ENCODE data around the gene OR7G1.
A peak's percentile ranks its signal among the peaks of the same experiment; 100 is the strongest.

Gene OR7G1, protein sequence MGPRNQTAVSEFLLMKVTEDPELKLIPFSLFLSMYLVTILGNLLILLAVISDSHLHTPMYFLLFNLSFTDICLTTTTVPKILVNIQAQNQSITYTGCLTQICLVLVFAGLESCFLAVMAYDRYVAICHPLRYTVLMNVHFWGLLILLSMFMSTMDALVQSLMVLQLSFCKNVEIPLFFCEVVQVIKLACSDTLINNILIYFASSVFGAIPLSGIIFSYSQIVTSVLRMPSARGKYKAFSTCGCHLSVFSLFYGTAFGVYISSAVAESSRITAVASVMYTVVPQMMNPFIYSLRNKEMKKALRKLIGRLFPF

DNA sequence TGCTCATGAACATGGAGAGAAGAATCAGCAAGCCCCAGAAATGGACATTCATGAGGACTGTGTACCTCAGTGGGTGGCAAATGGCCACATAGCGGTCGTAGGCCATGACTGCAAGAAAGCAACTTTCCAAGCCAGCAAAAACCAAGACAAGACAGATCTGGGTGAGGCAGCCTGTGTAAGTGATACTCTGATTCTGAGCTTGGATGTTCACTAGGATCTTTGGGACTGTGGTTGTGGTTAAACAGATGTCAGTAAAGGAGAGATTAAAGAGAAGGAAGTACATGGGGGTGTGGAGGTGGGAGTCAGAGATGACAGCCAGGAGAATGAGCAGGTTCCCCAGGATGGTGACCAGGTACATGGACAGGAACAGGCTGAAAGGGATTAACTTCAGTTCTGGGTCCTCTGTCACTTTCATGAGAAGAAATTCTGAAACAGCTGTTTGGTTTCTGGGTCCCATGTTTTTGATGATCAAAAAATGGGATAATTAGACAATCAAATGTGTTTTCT lies at the start of gene OR7G1:
TSS of gene OR7G1 (minus strand) at position 457 of the 507 bp plus-strand sequence. CDS start at position 457, 0 bp downstream.
- DNase-seq (ENCODE audit: low spot score) = no peak

DNA sequence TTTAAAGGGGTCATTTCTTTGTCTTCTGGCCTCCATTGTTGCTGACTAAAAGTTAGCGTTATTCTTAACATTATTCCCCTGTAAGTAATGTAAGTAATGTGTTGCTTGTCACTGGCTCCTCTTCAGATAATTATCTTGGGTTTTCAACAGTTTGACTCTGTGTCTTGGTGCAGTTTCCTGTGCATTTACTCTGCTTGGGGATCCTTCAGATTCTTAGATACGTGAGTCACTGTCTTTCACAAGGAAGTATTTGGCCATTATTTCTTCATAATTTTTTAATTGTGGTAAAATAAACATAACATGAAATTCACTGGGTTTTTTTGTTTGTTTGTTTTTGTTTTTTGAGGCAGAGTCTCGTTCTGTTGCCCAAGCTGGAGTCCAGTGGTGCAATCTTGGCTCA lies 49.7 kb upstream of the OR7G1 start:
- no peak for DNase-seq (ENCODE audit: low spot score)

DNA sequence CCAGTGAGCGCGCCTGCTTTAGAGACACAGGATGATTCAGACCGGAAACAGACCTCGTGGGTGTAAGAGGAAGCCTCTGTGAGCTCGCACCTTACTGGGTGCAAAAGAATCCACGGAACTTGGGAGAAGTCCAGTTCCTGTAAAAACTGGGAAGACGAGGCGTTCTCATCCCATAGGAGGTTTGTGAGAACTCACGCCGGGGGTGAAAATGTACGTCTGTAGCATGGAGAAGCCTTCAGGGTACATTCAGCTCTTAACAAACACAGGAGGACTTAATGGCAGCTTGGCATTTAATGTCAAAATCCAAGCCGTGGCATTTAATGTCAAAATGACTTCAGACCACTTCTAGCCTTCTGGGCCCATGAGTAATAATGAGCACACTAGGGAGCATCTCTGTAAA lies 45.9 kb upstream of the OR7G1 start:
- DNase-seq (ENCODE audit: low spot score) = no peak

DNA sequence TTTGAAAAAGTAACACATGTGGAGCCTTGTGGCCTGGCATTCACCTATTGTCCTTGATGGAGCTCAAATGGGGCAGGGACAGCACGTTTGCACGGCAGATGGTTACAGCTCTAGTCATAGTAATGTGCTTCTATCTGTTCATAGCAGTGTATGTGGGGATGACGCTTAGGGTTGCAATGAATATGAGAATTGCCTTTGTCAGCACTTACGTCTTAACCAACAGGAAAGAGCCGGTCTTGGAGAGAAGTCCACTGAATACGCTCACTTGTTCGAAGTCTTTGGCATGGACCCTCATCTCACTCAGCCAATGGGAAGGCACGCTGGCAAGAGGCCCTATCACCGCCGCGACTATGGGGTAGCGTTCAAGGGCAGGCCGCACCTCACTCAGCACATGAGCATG lies 44.3 kb upstream of the OR7G1 start:
- no peak for DNase-seq (ENCODE audit: low spot score)

DNA sequence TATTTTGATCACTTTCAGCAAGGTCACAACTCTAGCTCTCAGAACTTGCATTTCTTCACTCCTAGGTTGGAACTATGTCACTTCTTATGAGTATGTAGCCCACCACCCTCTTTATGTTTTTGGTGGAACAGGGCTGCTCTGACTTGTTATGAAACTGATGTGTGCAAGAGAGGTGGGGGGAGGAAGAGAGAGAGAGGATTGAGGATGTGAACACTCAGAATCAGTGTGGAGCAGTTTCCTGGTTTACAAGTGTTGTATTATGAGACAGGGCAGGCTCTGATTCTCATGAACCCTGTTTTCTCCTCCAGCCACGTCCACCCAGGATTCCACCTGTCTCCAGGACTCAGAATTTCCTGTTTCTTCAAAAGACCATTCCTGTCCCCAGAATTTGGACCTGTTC lies 40.7 kb upstream of the OR7G1 start:
- no peak for DNase-seq (ENCODE audit: low spot score)

DNA sequence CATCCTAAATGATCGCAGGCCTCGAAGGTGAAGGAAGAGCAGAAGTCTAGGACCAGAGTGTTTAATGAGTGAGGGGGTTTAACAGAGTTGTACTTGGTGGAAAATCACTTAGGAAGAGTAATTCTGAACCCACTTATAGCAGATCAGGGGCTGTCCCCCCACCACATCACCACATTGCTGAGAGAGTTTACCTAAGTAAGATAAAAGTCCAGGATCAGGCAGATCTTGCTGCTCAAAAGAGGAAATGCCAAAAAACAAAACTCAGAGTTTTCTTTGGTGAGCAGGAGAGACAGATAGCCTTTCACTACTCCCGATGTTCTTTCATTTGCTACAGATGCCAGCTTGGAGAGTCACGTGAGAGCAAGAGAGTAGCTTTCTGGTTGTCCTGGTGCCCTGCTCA lies 40.0 kb upstream of the OR7G1 start:
- DNase-seq (ENCODE audit: low spot score) = no peak

- peak; percentile 28 for DNase-seq (ENCODE audit: low spot score)
These were observed 35.8 kb upstream of the OR7G1 start for GRCh38 chr19:9151367-9151766.

- no peak for DNase-seq (ENCODE audit: low spot score)
These were observed 35.1 kb upstream of the OR7G1 start for GRCh38 chr19:9150650-9151049.

GRCh38 chr19:9149997-9150396 lies 34.4 kb upstream of the OR7G1 start:
- DNase-seq (ENCODE audit: low spot score) = no peak

GRCh38 chr19:9148697-9149096 lies 33.1 kb upstream of the OR7G1 start:
- DNase-seq (ENCODE audit: low spot score) = no peak

DNA sequence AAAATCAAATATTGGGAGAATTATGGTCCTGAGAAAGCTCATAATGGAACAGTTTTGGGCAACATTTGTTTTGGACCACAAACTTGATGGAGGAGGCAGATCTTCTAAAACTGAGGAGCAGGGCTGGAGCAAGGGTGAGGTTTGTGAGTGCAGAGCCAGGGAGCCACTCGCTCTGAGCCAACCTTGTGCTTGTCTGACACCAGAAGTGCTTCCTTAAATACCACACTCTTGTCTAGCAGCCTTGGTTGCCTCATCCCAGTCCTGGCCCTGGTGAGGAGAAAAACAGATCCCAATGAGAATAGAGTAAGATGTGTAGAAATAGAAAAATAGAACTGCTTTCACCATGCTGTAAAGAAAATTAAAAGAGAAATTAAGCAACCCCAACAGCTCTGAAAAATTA lies 31.3 kb upstream of the OR7G1 start:
- DNase-seq (ENCODE audit: low spot score) = no peak

DNA sequence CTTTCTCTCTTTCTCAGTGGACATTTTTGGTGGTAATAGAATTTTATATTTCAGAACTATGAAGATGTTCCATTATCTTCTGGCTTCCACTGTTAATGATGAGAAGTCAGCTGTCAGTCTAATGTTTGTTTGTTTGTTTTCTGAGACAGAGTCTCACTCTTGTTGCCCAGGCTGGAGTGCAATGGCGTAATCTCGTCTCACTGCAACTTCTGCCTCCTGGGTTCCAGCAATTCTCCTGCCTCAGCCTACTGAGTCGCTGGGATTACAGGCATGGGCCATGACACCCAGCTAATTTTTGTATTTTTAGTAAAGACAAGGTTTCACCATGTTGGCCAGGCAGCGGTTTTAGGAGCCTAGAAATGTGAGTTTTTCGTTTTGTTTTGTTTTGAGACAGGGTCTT lies 29.4 kb upstream of the OR7G1 start:
- no peak for DNase-seq (ENCODE audit: low spot score)

DNA sequence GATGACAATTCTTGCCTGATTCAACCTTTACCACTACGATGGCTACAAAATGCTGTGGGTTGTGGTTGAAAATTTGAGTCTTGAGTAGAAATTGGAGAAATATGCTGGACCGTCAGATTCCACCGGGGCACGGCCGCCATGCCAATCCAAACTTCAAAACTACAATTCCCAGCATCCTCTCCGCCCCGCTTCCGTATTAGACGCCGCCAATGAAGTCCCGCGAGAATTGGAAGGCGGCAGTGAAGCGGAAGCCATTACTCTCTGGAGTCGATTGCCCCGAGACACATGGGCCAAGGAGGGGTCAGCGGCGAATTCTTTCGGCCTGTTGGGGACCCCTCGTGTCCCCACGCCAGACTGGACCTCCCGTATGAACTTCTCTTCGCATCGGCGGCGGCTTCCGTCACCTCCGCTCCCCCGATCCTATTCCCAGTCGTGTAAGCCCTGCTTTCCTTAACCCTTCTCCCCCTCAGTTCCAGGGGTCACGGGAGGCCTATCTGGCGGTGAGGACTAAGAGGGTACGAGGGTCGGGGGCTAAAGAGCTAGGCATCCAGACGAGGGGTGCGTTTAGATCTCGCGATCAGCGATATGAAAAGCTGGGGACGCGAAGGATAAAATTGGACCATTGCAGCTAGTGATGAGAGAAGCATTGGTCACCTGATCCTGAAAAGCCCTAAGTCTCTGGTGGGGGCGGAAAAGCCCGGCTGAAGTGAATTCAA lies 24.8 kb upstream of the OR7G1 start, which contains the start of gene ZNF317:
TSS of gene ZNF317 (plus strand) at position 239 of the 716 bp plus-strand sequence. CDS start 15,620 bp downstream, outside the sequence.
- peak; percentile 92 for DNase-seq (ENCODE audit: low spot score)

- no peak for DNase-seq (ENCODE audit: low spot score)
These were observed 24.1 kb upstream of the OR7G1 start for GRCh38 chr19:9139609-9140158.

DNA sequence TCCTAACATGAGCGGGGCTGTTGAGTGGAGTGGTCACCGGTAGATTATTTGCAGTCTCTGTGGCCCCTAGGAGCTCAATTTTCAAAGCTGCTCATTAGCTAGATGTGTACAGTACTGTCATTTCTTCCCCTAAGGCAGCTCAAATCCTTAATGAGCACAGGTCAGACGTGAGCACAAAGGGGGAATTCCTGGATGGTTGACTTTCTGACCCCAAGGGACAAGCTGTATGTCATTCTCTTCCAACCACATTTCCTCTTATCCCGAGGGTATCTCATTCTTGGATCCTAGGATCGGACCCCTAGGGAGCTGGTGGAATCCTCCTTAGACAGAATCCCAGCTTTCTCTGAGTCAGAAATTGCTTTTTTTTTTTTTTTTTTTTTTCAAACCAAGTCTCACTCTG lies 16.9 kb upstream of the OR7G1 start:
- DNase-seq (ENCODE audit: low spot score) = no peak

GRCh38 chr19:9130965-9131364 lies 15.4 kb upstream of the OR7G1 start:
- DNase-seq (ENCODE audit: low spot score) = no peak

- DNase-seq (ENCODE audit: low spot score) = no peak
These were observed 12.6 kb upstream of the OR7G1 start for GRCh38 chr19:9128171-9128570.

- DNase-seq (ENCODE audit: low spot score) = no peak
These were observed 11.4 kb upstream of the OR7G1 start, which contains the start of gene OR7G3 for GRCh38 chr19:9126900-9127405. Gene OR7G3, minus strand, starts transcription at chr19:9126950. Its CDS starts 0 bp downstream, at chr19:9126950.

DNA sequence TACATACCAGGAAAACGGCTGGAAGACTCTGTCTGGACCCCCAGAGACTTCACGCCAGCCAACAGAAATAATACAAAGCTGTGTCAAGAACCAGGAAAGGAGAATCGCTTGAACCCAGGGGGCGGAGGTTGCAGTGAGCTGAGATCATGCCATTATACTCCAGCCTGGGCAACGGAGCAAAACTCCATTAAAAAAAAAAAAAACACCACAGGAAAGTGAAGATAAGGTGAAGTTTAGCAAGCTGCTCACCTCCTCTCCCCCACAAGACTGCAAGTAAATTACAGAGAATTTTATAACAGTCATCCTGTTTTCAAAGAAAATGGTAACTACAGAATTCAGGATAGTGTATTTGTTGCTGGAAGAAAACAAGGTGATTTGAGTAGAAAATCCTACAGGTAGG lies 984 bp upstream of the OR7G1 start:
- no peak for DNase-seq (ENCODE audit: low spot score)

- no peak for DNase-seq (ENCODE audit: low spot score)
These were observed 5.6 kb downstream of the OR7G1 start for GRCh38 chr19:9109959-9110358.

- DNase-seq (ENCODE audit: low spot score) = no peak
These were observed 8.2 kb downstream of the OR7G1 start, which contains the start of gene OR7G2 for GRCh38 chr19:9107375-9107774. Gene OR7G2, minus strand, starts transcription at chr19:9107475. Its CDS starts 4,232 bp downstream, at chr19:9103243.

DNA sequence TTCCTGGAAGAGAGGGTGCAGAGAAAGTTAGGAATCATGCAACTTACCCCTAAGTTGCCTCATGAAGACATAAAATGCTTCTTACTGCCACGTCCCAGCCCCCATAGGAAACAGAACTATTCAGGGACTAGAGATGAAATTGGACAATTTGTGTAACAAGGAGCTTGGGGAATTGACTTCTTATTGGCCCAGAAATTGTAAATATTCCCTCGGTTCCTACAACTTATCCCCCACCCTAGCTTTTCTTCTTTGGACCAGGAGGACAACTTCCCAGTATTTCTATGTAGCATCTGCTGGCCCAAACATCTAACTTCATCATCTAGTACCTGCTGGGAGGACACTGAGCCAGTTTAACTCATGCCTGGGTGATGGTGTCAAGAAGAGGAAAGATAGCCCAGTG lies 28.8 kb downstream of the OR7G1 start, which contains the start of gene OR1M1:
TSS of gene OR1M1 (plus strand) at position 301 of the 400 bp plus-strand sequence. CDS start 6,184 bp downstream, outside the sequence.
- no peak for DNase-seq (ENCODE audit: low spot score)

All from CD4-positive, alpha-beta T cell treated with Interleukin-2 at 100 ng/mL for 4 hours (primary cell).